Measurements from ENCODE around the gene SNF8. TPM values are rescaled to one million over a fixed set of nuclear protein-coding genes. Genes with fewer than 3 reads are reported as not detected.

SNF8 gene
- 108 TPM for polyA plus RNA-seq

DNA sequence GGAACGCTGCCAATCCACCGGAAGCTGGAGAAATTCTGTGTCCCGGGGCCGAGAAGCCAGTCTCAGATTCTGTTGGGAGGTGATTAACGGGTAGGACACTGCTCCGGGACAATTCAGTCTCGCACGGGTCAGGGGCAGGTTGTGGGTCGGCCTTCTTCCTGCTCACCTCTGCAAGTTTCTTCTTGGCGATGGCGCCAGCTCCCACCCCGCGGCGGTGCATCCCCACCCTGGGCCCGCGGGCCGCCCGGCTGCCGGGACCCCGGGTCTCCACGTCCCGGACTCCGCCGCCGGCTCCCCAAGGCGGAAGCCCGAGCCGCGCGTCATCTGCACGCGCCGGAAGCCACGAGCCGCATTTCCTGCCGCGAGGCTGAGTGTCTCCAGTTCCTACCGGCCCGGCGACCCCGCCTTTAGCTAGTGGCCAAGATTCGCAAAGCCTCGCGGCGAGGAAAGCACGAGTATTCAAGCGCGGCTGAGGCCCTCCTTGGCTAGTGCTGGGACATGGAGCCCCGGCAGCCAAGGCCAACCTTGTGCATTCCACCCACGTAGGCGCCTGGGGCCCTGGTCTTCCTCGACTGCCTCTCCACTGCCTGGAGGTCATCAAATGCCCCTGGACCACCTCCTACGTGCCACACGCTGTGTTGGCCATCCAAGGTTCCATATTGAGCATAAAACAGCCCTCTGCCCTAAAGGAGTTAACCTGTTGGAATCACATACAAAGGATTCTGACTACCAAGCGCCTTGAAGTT is at the start of gene SNF8:
Gene SNF8 (minus strand): TSS at position 328 of the 746 bp plus-strand sequence. CDS start 108 bp downstream, at position 220.
- peaks cover 2 to 7% (median 4%) of the 10 kb centered on the region in 3 donors for H3K4me1 Mint-ChIP-seq
- peak within 1 kb of the TSS; percentile 91 to 99 (median 96) for H3K4me3 Mint-ChIP-seq

DNA sequence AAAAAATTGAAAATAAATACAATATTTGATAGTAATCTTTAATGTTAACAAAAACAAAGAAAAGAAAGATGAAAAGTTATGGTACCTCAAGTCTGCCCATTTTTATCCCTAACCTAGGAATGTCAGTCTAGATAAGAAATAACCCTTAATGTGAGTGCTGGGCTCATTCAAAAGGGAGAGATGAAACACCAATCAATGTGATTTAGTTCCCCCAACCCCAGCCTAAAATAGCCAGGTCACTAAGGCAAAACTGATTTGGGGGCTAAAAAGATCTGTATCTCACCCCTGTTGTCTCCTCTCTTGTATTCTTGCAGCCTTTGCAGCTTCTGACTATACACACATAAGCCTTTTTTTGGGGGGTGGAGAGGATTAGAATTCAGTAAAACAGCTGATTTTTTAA is 49.3 kb upstream of the SNF8 start:
- Mint-ChIP-seq H3K9me3 (peaks cover 0 to 5% (median 0%) of the 10 kb centered on the region in 3 donors), H3K4me3 (peak overlapping the region in 1 of 4 donors; percentile 18), H3K4me1 (peaks cover 14 to 20% (median 15%) of the 10 kb centered on the region in 3 donors), H3K27ac (peak overlapping the region in 1 of 3 donors; percentile 52), H3K27me3 (peaks cover 56% of the 10 kb centered on the region), H3K36me3 (peaks cover 1% of the 10 kb centered on the region)

More for the DNA sequence above, at the start of gene SNF8:
- Mint-ChIP-seq H3K27ac (peak within 1 kb of the TSS; percentile 94 to 96 (median 94)), H3K36me3 (peaks cover 3% of the 10 kb centered on the region), H3K9me3 (peaks cover 0 to 2% (median 0%) of the 10 kb centered on the region in 3 donors), H3K27me3 (no peaks in the 10 kb centered on the region)

- Mint-ChIP-seq H3K36me3 (peaks cover 1% of the 10 kb centered on the region), H3K4me1 (peaks cover 10 to 16% (median 11%) of the 10 kb centered on the region in 3 donors), H3K27me3 (peaks cover 51% of the 10 kb centered on the region)
Observed at GRCh38 chr17:48993305-48993704, 48.7 kb upstream of the SNF8 start.

DNA sequence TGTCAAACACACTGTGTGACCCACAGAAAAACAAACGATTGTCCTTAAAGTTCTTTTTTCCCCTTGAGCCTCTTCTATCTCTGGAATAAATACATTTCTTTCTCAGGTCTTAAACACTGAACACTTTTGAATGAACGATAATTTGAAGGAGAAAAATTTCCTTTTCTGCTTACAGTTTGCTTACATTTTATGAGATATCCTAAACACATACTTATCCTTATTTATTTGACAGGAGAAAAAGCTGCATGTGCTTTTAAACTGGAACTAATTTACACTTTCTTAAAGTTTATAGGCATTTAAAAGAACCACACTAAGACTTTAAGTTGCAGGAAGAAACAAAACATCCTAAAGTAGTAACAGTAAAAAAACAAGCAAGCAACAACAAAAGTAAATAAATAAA is 47.8 kb upstream of the SNF8 start:
- H3K27ac Mint-ChIP-seq: no peak overlapping the region
- no peak overlapping the region for H3K4me3 Mint-ChIP-seq
- H3K36me3 Mint-ChIP-seq: peaks cover 1% of the 10 kb centered on the region
- H3K4me1 Mint-ChIP-seq: peaks cover 7 to 11% (median 10%) of the 10 kb centered on the region in 3 donors
- peaks cover 0 to 2% (median 0%) of the 10 kb centered on the region in 3 donors for H3K9me3 Mint-ChIP-seq
- peaks cover 42% of the 10 kb centered on the region for H3K27me3 Mint-ChIP-seq

More at GRCh38 chr17:48993305-48993704, 48.7 kb upstream of the SNF8 start:
- no peak overlapping the region for H3K27ac Mint-ChIP-seq
- no peak overlapping the region for H3K4me3 Mint-ChIP-seq
- peaks cover 0 to 2% (median 0%) of the 10 kb centered on the region in 3 donors for H3K9me3 Mint-ChIP-seq

GRCh38 chr17:48990882-48991357 is 46.3 kb upstream of the SNF8 start:
- H3K4me3 Mint-ChIP-seq: no peak overlapping the region

DNA sequence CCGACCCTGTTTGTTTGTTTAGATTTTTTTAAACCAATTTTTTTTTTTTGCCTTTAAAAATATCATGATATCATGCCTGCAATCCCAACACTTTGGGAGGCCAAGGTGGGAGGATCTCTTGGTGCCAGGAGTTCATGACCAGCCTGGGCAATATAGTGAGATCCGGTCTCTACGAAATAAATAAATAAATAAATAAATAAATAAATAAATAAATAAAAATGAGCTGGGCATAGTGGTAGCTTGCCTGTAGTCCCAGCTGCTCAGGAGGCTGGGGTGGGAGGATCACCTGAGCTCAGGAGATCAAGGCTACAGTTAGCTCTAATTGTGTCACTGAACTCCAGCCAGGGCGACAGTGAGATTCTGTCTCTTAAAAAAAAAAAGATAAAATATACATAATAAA is 44.5 kb upstream of the SNF8 start:
- Mint-ChIP-seq H3K4me1 (no peaks in the 10 kb centered on the region), H3K9me3 (peaks cover 0 to 2% (median 0%) of the 10 kb centered on the region in 3 donors), H3K36me3 (no peaks in the 10 kb centered on the region), H3K27ac (no peak overlapping the region), H3K4me3 (no peak overlapping the region), H3K27me3 (peaks cover 21% of the 10 kb centered on the region)

More at GRCh38 chr17:48990882-48991357, 46.3 kb upstream of the SNF8 start:
- Mint-ChIP-seq H3K36me3 (peaks cover 1% of the 10 kb centered on the region), H3K9me3 (peaks cover 0 to 2% (median 0%) of the 10 kb centered on the region in 3 donors), H3K27ac (peak overlapping the region in 1 of 3 donors; percentile 63), H3K4me1 (peaks cover 1 to 4% (median 2%) of the 10 kb centered on the region in 3 donors), H3K27me3 (peaks cover 33% of the 10 kb centered on the region)

- Mint-ChIP-seq H3K4me1 (no peaks in the 10 kb centered on the region), H3K36me3 (no peaks in the 10 kb centered on the region), H3K9me3 (peaks cover 0 to 4% (median 3%) of the 10 kb centered on the region in 3 donors), H3K27ac (no peak overlapping the region), H3K27me3 (peaks cover 10% of the 10 kb centered on the region), H3K4me3 (no peak overlapping the region)
Observed at GRCh38 chr17:48985436-48986245, 41.0 kb upstream of the SNF8 start.

DNA sequence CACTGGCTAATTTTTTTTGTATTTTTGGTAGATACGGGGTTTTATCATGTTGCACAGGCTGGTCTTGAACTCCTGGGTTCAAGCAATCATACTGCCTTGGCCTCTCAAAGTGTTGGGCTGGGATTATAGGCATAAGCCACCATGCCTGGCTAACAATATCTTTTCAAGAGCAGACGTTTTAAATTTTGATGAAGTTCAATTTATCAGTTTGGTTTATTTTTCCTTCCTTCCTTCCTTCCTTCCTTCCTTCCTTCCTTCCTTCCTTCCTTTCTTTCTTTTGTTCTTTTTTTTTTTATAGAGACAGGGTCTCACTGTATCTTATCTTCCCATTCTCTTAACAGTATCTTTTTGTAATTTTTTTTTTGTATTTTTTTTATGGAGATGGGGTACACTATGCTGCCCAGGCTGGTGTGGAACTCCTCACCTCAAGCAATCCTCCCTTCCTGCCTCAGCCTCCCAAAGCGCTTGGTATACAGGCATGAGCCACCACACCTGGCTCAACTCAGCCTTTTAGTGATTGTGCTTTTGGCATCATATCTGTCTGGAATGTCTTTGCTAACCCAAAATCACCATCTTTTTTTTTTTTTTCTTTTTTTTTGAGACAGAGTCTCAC is 37.4 kb upstream of the SNF8 start:
- Mint-ChIP-seq H3K9me3 (peaks cover 0 to 4% (median 3%) of the 10 kb centered on the region in 3 donors), H3K27me3 (peaks cover 1% of the 10 kb centered on the region), H3K36me3 (no peaks in the 10 kb centered on the region), H3K4me1 (no peaks in the 10 kb centered on the region), H3K4me3 (no peak overlapping the region), H3K27ac (peak overlapping the region in 1 of 3 donors; percentile 19)

DNA sequence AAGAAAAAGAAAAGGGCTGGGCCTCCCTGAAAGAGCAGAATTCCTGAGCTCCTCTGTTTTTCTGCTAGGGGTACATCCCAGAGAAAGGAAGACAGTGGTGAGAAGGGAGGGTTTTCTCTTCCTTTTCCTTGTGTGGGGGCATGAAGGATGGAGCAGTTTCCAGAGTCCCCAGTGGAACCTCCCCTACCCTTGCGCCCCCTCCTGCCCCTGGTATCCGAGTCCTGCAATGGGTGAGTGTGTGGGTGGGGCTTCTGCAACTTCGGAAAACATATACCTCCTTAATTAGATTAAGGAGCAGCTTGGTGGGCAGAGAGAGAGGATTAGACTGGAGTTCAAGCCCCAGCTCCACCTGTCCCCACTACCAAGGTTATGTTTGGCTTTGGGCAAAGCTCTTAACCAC is 29.2 kb upstream of the SNF8 start:
- Mint-ChIP-seq H3K27ac (no peak overlapping the region), H3K4me3 (no peak overlapping the region), H3K4me1 (no peaks in the 10 kb centered on the region), H3K9me3 (no peaks in the 10 kb centered on the region), H3K36me3 (no peaks in the 10 kb centered on the region), H3K27me3 (peaks cover 26% of the 10 kb centered on the region)

DNA sequence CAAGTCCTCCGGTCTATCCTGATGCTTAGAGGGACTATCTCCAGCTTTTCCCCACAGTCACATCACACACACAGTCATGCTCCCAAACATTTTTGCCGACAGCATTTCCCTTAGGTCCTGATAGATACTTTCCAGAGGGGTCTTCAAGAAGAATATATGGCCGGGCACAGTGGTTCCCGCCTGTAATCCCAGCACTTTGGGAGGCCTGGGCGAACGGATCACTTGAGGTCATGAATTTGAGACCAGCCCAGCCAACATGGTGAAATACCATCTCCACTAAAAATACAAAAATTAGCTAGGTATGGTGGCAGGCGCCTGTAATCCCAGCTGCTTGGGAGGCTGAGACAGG is 28.1 kb upstream of the SNF8 start:
- Mint-ChIP-seq H3K27ac (no peak overlapping the region), H3K9me3 (no peaks in the 10 kb centered on the region)

DNA sequence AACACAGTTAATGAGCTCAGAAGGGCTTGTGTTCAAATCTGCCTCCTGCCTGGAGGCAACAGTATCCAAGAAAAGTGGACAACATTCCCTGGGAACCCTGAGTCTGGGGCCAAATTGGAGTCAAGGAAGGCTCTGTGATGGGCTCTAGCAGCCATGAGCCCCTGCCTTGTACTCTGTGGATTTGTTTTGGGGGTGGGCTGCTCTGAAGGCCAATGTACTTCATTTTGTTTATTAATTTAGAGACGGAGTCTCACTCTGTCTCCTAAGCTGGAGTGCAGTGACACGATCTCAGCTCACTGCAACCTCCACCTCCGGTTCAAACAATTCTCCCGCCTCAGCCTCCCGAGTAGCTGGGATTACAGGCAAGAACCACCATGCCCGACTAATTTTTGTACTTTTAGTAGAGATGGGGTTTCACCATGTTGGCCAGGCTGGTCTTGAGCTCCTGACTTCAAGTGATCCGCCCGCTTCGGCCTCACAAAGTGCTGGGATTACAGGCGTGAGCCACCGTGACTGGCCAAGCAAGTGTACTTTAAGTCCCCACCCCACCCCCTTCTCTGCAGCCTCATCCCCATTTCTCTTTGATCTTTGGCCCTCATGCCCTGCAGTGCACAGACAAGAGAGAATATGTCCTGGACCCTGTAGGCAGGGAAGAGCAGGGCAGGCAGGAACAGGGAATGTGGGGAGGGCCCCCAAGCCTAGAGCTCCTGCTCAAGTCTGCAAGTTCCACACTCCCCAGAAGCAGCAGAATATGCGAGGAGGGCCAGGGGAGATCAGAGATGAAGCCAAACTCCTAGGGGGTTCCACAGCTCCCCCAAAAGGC is 26.4 kb upstream of the SNF8 start:
- Mint-ChIP-seq H3K27ac (no peak overlapping the region), H3K9me3 (no peaks in the 10 kb centered on the region), H3K36me3 (peaks cover 1% of the 10 kb centered on the region), H3K4me1 (no peaks in the 10 kb centered on the region), H3K27me3 (peaks cover 28% of the 10 kb centered on the region), H3K4me3 (no peak overlapping the region)

More for the DNA sequence above, 28.1 kb upstream of the SNF8 start:
- H3K27me3 Mint-ChIP-seq: peaks cover 28% of the 10 kb centered on the region
- H3K4me1 Mint-ChIP-seq: no peaks in the 10 kb centered on the region
- no peak overlapping the region for H3K4me3 Mint-ChIP-seq
- no peaks in the 10 kb centered on the region for H3K36me3 Mint-ChIP-seq

- Mint-ChIP-seq H3K4me3 (no peak overlapping the region), H3K27me3 (peaks cover 31% of the 10 kb centered on the region), H3K4me1 (no peaks in the 10 kb centered on the region), H3K9me3 (no peaks in the 10 kb centered on the region), H3K36me3 (peaks cover 1% of the 10 kb centered on the region), H3K27ac (no peak overlapping the region)
Observed at GRCh38 chr17:48970224-48970623, 25.6 kb upstream of the SNF8 start.

- peaks cover 0 to 2% (median 0%) of the 10 kb centered on the region in 3 donors for H3K4me1 Mint-ChIP-seq
- no peak overlapping the region for H3K4me3 Mint-ChIP-seq
- peaks cover 20% of the 10 kb centered on the region for H3K27me3 Mint-ChIP-seq
- no peak overlapping the region for H3K27ac Mint-ChIP-seq
- H3K9me3 Mint-ChIP-seq: no peaks in the 10 kb centered on the region
- peaks cover 2% of the 10 kb centered on the region for H3K36me3 Mint-ChIP-seq
Observed at GRCh38 chr17:48961516-48962233, 17.0 kb upstream of the SNF8 start.
